ENCODE results near the gene VWA8. TPM values are rescaled to one million over a fixed set of nuclear protein-coding genes. Genes with fewer than 3 reads are reported as not detected.

The VWA8 gene
- total RNA-seq, 1 experiment from 2014 or later: 22.6 TPM

GRCh38 chr13:41764558-41764957 lies 196.4 kb downstream of the VWA8 start:
- no peaks in the 10 kb centered on the region for H3K9me3 ChIP-seq (ENCODE audit: control insufficient read depth in 1 of 2, insufficient read depth in 1 of 2, low read depth in 1 of 2, low read length in 2 of 2)
- CTCF ChIA-PET: no interaction called here

More at GRCh38 chr13:41764558-41764957, 196.4 kb downstream of the VWA8 start:
- no peak overlapping the region for H2AFZ ChIP-seq (ENCODE audit: low read depth, low read length, poor library complexity, severe bottlenecking)
- H3K79me2 ChIP-seq (ENCODE audit: insufficient read depth, low read length): no peaks in the 10 kb centered on the region
- ChIA-PET RAD21 (ENCODE audit: low non-redundant PET in 1 of 2, low total read pairs in 2 of 2, uncharacterized antibody in 2 of 2, unreplicated experiment in 2 of 2) (no interaction called here), POLR2A (no interaction called here)
- no peaks in the 10 kb centered on the region for H3K36me3 ChIP-seq (ENCODE audit: control insufficient read depth in 1 of 2, insufficient read depth in 2 of 2, low read length in 2 of 2)
- DNase-seq (ENCODE audit: low read depth, low spot score) (no peak), ATAC-seq (no peak)
- H3K4me2 ChIP-seq (ENCODE audit: low read length): no peak overlapping the region
- H3K4me3 ChIP-seq (replicated peaks in 1 of 2; ENCODE audit: low read depth in 1 of 2, low read length in 2 of 2): no peak overlapping the region
- H3K27me3 ChIP-seq (ENCODE audit: insufficient read depth, low read length): no peaks in the 10 kb centered on the region
- BruUV-seq (replicated peaks): no TSS peak
- intact Hi-C loops (cut with micrococcal nuclease): no loop called here
- no peaks in the 10 kb centered on the region for H3K4me1 ChIP-seq (ENCODE audit: control insufficient read depth in 1 of 2, insufficient read depth in 2 of 2, low read length in 2 of 2)
- no peak for TF ChIP-seq EZH2 (IDR thresholded peaks at IDR 0.05)
- no peak for TF ChIP-seq SP1 (IDR thresholded peaks at IDR 0.05; ENCODE audit: low read depth)
- no peak for TF ChIP-seq ATF3 (IDR thresholded peaks at IDR 0.05)
- no peak for TF ChIP-seq EZH2phosphoT487 (IDR thresholded peaks at IDR 0.05; ENCODE audit: borderline replicate concordance)
- TF ChIP-seq, protein P1, sequence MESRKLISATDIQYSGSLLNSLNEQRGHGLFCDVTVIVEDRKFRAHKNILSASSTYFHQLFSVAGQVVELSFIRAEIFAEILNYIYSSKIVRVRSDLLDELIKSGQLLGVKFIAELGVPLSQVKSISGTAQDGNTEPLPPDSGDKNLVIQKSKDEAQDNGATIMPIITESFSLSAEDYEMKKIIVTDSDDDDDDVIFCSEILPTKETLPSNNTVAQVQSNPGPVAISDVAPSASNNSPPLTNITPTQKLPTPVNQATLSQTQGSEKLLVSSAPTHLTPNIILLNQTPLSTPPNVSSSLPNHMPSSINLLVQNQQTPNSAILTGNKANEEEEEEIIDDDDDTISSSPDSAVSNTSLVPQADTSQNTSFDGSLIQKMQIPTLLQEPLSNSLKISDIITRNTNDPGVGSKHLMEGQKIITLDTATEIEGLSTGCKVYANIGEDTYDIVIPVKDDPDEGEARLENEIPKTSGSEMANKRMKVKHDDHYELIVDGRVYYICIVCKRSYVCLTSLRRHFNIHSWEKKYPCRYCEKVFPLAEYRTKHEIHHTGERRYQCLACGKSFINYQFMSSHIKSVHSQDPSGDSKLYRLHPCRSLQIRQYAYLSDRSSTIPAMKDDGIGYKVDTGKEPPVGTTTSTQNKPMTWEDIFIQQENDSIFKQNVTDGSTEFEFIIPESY (IDR thresholded peaks at IDR 0.05; ENCODE audit: extremely low read depth, insufficient replicate concordance, low read length): no peak
- no peak for TF ChIP-seq POLR2A (IDR thresholded peaks at IDR 0.05; ENCODE audit: borderline replicate concordance, extremely low read depth, insufficient read depth, insufficient read length)
- no peak for TF ChIP-seq FOSL1 (IDR thresholded peaks at IDR 0.05; ENCODE audit: low read depth)
- no peak for TF ChIP-seq SIN3A (IDR thresholded peaks at IDR 0.05; ENCODE audit: low read depth)
- no peak for TF ChIP-seq YY1 (IDR thresholded peaks at IDR 0.05; ENCODE audit: extremely low read depth, insufficient replicate concordance, low read depth, low read length)
- no peak for TF ChIP-seq POLR2AphosphoS5 (IDR thresholded peaks at IDR 0.05; ENCODE audit: low read depth, low read length)
- no peak for TF ChIP-seq EGR1 (IDR thresholded peaks at IDR 0.05; ENCODE audit: low read depth)
- no peak for TF ChIP-seq CBX3 (IDR thresholded peaks at IDR 0.05; ENCODE audit: low read depth)
- TF ChIP-seq CEBPB (IDR thresholded peaks at IDR 0.05; ENCODE audit: low read depth): no peak
- TF ChIP-seq TCF7L2 (IDR thresholded peaks at IDR 0.05; ENCODE audit: borderline replicate concordance, extremely low read depth, insufficient read depth, insufficient read length): no peak
- TF ChIP-seq ELF1 (IDR thresholded peaks at IDR 0.05; ENCODE audit: borderline replicate concordance, low read depth): no peak
- TF ChIP-seq ZFX (IDR thresholded peaks at IDR 0.05): no peak
- no peak for TF ChIP-seq RAD21 (IDR thresholded peaks at IDR 0.05; ENCODE audit: low read depth)
- no peaks in the 10 kb centered on the region for H4K20me1 ChIP-seq (ENCODE audit: insufficient read depth)
- no peak overlapping the region for H3K27ac ChIP-seq (ENCODE audit: low read depth, low read length)
- no peak overlapping the region for H3K9ac ChIP-seq (ENCODE audit: low read length)
- H3K9me2 ChIP-seq (ENCODE audit: insufficient read depth): no peaks in the 10 kb centered on the region

Data from HCT116 (cell line).